Glomerular visceral epithelial cell (primary cell): ENCODE results near the gene TEAD1.
A peak's percentile ranks its signal among the peaks of the same experiment; 100 is the strongest.

Experiments
- DNase-seq: peaks from one replicate; pipeline ENCODE4 v3.0.0-alpha.2; 2016; ENCODE audit errors: extremely low spot score

The TEAD1 gene

GRCh38 chr11:12809864-12810567 lies 135.8 kb downstream of the TEAD1 start:
- DNase-seq, result peak; percentile 59

GRCh38 chr11:12810568-12810894 lies 136.3 kb downstream of the TEAD1 start:
- DNase-seq, result peak; percentile 37

GRCh38 chr11:12811861-12812260 lies 137.6 kb downstream of the TEAD1 start:
- peak; percentile 28 for DNase-seq

- peak; percentile 44 for DNase-seq
These were observed 138.6 kb downstream of the TEAD1 start for GRCh38 chr11:12812849-12813248.

DNA sequence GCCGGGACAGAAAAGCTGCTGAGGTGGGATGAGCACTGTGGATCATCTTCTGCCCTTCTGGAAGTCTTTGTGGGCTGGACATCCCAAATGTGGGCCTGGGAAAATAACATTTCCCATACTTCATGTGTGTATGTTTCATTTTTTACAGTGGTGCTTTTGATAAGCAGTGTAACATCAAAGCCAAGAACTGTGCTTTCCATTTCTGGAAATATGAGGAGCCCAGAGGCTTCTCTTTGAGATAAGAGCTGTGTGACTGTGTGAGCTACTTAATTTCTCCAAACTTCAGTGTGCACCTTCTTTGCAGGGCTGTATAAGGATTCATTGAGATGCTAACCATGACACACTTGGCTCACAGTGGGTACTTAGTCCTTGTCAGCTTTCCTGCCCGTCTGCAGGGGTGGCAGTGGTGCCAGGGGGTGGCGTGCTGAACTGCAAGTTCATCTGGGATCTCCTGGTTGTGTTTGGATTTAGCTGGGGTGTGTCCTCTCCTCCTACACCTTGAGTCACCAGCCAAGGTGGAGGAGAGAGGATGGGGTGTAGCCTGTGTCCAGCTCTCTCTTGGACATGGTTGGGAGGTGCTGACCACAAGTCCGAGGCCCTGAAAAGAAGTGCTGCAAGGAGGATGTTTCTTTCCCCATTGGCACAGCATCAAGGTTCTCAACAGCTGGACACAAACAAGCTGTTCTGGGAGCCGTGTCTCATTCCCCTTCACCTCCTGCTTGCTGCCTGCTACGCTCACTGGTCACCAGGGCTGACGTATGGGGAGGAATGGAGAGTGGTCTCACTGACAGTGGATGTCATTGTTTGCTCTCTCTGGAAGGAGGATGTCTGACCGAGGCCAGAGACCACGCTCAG lies 139.4 kb downstream of the TEAD1 start:
- DNase-seq, result peak; percentile 72

- DNase-seq, result no peak
These were observed 140.9 kb downstream of the TEAD1 start for GRCh38 chr11:12815129-12815480.

GRCh38 chr11:12815931-12816494 lies 141.8 kb downstream of the TEAD1 start:
- DNase-seq, result no peak

DNA sequence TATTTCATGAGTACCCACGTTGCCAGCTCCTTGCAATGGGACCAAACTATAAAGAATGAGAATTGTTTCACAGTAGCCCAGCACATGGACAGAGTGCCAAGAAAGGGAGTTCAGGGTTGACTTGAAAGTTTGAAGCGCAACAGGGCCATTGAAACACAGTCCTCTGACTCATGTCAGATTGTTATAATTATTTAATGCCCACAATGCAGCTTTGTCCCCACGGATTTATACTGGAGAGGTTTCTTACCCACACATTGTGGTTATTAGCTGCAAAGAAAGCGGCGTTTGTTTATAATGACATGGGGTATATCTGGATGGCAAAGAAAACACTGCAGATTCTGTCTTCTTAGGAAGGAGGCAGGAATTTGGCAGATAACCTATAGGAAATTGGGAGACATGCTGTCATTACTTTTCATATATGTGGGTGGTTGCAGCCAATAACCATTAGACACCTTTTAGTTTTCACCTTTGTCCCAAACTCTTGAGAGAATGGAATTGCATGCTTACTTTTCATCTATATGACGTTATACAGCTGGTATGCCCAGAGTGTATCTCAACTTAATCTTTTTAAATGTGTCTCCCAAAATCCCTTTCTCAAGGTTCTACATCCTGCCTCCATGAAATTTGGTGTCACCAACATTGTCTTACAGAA lies 143.6 kb downstream of the TEAD1 start:
- DNase-seq, result no peak

DNA sequence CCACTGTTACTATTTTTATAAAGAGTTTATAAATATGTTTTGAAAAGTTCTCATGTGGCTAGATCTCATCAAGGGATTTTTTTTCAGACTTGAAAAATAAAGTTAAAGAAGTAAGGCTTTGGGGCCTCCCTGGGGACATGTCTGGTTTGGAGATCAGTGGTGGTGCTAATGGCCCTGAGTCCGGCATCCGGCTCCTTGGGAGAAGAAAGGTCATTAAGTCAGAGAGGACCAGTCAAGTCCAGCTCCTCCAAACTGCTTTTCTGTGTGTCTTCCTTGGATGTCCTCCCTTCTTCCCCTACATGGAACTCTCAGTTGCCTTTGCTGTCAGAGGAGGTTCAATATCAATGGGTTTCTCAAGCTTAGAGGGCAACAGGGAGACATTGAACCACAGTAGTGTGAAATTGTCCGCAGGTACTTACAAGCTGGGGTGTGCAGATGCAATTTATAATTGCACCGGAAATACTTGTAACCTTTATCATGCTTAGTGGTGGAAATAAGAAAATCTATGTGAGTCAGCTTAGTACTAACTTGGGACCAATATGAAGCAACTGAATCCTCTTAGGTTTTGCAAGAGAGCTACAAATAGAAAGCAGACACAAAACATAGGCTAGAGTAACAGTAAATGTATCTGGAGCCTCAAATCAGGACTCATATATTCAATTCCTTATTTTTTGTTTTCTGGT lies 144.3 kb downstream of the TEAD1 start:
- DNase-seq, result peak; percentile 23

DNA sequence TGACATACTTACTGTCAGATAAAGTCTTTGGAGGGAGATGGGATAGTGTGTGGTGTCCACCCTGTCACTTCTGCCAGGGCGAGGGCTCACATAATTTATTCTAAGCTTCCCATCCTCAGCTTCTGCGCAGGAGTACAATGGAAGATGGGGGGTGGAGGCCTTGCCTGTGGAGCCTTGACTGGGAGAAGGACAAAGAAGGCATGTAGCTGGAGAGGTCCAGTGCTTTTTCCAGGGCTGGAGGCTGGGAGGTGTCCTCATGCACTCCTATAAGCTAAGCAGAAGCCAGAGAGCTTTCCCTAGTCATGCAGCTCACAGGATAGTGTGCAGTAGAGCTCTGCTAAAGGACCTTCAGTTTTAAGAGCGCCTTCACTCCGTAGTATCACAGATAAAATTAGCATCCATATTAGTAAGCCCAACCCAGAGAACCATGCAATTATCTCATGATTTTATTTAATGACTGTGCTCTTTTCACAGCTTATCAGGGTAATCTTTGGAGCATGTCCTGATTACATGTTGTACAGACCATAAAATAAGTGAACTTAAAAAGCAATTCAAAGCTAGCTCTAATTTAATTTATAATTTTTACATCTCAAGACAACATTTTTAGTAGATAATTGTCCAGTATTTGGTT lies 148.3 kb downstream of the TEAD1 start:
- no peak for DNase-seq

DNA sequence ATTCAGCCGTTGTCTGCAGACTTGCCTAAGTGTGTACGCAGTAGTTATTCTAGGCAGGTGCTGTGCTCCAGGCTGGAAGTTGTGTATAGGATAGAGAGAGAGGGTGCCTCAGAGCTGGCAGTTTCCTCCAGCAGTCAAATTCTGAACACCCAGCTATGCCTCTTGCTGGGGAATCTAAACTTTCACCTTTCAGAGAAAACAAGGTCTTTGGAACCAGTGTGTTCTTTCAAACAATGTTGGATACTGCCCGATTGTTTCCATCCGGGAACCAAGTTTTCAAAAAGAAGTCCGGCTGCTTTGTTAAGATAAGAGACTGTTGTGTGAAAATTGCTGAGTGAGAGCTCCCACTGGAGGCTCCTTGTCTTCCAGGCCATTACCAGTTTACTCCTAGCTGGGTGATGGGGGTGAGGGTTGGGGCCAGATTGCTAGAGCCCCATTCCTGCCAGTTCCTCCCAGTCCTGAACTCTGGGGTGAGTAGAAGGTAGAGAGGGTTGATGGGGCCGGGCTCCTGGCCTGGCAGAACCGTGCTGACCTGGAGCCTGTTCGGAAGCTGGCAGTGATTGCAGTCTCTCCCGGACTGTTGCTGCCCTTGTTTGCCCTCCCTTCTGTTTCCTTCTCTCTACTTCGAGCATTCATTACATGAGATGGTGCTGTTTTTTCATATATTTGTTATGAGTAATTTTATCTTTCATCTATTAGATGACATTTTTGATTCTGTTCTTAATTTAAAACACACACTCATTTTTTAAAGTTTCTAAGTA lies 150.2 kb downstream of the TEAD1 start:
- DNase-seq, result no peak

DNA sequence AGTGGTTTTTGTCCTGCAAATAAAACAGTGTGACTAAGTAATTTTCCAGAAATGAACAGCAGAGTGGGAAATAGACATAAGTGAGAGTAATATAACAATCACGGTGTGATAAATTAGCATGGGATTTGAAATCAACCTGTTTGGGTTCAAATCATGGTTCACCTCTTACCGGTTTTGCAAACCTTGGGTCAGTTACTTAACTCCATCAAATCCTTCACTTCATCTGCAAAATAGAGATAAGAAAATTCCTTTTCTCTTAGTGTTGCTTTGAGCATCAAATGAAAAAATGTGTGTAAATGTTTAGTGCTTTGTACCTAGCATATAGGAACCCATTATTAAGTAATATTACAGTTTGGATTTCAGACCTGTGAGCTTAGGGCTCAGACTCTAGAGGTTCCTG lies 152.2 kb downstream of the TEAD1 start:
- no peak for DNase-seq

DNA sequence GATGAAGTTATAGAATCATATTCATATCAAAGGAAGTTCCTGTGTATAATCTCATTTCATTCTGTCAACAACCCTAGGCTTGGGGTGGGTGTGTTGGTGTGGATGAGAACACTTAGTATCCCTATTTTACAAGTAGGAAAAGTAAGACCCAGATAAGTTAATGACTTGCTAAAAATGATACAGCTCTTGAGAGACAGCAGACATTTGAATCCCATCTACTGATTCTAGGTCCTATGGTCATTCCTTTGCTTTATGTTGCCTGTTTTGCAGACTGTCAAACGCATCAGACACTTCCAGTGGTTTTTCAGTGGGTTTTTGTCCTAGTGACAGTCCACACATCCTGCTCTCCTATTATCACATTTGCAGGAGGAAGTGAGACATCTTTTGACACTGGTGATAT lies 153.1 kb downstream of the TEAD1 start:
- no peak for DNase-seq

DNA sequence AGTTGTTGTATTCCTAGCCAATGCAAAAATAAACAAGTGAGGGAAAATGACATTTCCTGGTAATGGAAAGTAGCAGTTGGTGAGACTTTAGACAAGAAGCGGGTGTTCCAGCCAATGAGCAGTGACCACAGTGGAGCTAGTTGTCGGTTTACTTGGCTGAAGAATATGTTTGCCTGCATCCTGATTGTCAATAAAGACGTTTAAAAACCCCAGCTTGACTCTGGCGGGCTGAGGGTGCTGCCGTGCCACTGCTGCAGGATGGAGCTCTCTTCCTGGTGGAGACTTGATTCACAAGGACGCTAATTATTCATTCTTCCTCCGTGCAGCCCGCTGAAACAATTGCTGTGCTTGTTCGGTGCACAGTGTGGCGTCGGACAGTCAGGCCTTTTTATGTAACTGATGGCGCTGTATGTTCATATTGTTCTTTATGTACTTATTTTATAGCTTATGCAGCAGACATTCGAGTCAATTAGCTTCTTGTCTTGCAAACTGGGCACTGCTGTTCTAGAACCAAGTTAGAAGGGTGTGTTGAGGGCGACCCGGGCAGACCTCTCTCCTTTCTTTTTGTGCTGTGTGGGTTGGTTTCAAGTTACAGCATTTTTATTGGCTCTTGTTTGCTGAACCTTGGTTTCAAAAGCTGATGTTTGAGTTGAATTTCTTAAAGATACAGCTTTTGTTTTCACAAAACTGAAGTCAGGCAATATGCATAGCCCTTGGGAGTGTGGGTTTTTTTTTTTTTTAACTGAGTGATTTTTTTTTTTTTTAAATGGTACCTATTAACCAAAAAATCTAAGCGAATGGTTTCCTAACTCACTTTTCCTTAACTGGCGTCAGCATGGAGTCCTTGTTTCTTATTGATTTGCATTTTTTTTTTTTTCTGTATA lies 153.9 kb downstream of the TEAD1 start:
- peak; percentile 62 for DNase-seq

GRCh38 chr11:12829131-12829530 lies 154.9 kb downstream of the TEAD1 start:
- DNase-seq, result no peak

- DNase-seq, result no peak
These were observed 155.5 kb downstream of the TEAD1 start for GRCh38 chr11:12829540-12830314.

DNA sequence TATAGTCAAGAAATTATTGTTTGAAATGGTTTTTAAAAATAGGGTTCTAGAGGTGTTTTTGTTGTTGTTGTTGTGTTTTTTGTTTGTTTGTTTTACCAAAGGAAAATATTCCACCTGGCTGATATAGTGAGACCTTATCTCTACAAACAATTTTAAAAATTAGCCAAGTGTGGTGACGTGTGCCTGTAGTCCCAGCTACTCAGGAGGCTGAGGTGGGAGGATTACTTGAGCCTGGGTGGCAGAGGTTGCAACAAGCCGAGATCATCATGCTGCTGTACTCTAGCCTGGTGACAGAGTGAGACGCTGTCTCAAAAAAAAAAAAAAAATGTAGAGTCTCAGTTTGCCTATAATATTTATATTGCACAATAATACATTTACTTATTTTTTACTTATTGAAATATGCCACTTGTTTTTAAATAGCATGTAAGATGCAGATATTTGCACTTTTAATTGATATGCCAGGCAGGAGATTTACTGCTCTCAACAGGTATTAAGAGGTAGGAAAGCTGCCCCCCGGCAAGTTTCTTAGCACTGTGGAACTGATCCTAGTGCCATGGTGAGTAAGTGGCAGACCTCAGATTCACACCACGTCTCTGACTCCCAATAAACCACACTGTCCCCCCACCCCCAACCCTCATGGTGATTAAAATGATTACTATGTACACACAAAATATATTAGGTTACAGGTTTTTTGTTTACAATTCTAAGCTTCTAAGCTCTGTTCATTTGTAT lies 157.4 kb downstream of the TEAD1 start:
- no peak for DNase-seq
